Activated CD4-positive, alpha-beta T cell treated with anti-CD3 and anti-CD28 coated beads, Interleukin-2, amount 10 ng/mL, durations not matched to agents 24 days and 14 days (primary cell): ENCODE measurements around the gene U2AF2. TPM values are rescaled to one million over a fixed set of nuclear protein-coding genes. Genes with fewer than 3 reads are reported as not detected.

Source experiments
- DNase-seq: peaks from one replicate; pipeline ENCODE4 v3.0.0; 2022
- H3K27ac Mint-ChIP-seq: one replicate; pipeline ENCODE4 v1.8.0; 2022; ENCODE audit warnings: mild to moderate bottlenecking, mixed read lengths
- H3K27me3 Mint-ChIP-seq: one replicate; pipeline ENCODE4 v1.8.0; 2022; ENCODE audit warnings: mixed read lengths
- H3K36me3 Mint-ChIP-seq: one replicate; pipeline ENCODE4 v1.8.0; 2022; ENCODE audit warnings: low read depth, mild to moderate bottlenecking, mixed read lengths
- H3K4me1 Mint-ChIP-seq: one replicate; pipeline ENCODE4 v1.8.0; 2021; ENCODE audit warnings: mixed read lengths
- H3K4me3 Mint-ChIP-seq: one replicate; pipeline ENCODE4 v1.8.0; 2022; ENCODE audit warnings: mild to moderate bottlenecking, moderate library complexity, mixed read lengths
- H3K9me3 Mint-ChIP-seq: one replicate; pipeline ENCODE4 v1.8.0; 2021; ENCODE audit warnings: mixed read lengths
- intact Hi-C: fragments of 100-400 bp; cut with micrococcal nuclease; formaldehyde crosslinking; loops from one replicate; pipeline ENCODE4 v1.15.1; 2023
- total RNA-seq: library from RNA; stranded (reverse); gene quantifications from 2 replicates; pipeline ENCODE4 v1.2.3, GENCODE V29; 2022

The U2AF2 gene
- total RNA-seq, 1 donor from 2014 or later = 394 TPM

GRCh38 chr19:55683449-55684261, 28.8 kb downstream of the U2AF2 start:
- H3K4me1 Mint-ChIP-seq = peaks cover 10% of the 10 kb centered on the region
- peaks cover 34% of the 10 kb centered on the region for H3K36me3 Mint-ChIP-seq
- DNase-seq = no peak
- H3K9me3 Mint-ChIP-seq = no peaks in the 10 kb centered on the region
- H3K27ac Mint-ChIP-seq = no peak overlapping the region
- intact Hi-C loops = no loop called here
- no peaks in the 10 kb centered on the region for H3K27me3 Mint-ChIP-seq
- H3K4me3 Mint-ChIP-seq = no peak overlapping the region

GRCh38 chr19:55684946-55685681, 30.3 kb downstream of the U2AF2 start:
- DNase-seq = no peak
- intact Hi-C loops = no loop called here
- Mint-ChIP-seq H3K9me3 (no peaks in the 10 kb centered on the region), H3K27me3 (no peaks in the 10 kb centered on the region), H3K4me3 (no peak overlapping the region), H3K27ac (no peak overlapping the region), H3K4me1 (peaks cover 1% of the 10 kb centered on the region), H3K36me3 (peaks cover 34% of the 10 kb centered on the region)

- DNase-seq = no peak
- intact Hi-C loops = no loop called here
- Mint-ChIP-seq H3K36me3 (peaks cover 33% of the 10 kb centered on the region), H3K27ac (no peak overlapping the region), H3K27me3 (no peaks in the 10 kb centered on the region), H3K4me1 (no peaks in the 10 kb centered on the region), H3K9me3 (no peaks in the 10 kb centered on the region), H3K4me3 (no peak overlapping the region)
These were observed 30.9 kb downstream of the U2AF2 start for GRCh38 chr19:55685776-55686175.

GRCh38 chr19:55686311-55687050, 31.6 kb downstream of the U2AF2 start:
- H3K4me3 Mint-ChIP-seq = no peak overlapping the region
- no peaks in the 10 kb centered on the region for H3K9me3 Mint-ChIP-seq
- H3K36me3 Mint-ChIP-seq = peaks cover 37% of the 10 kb centered on the region
- H3K27ac Mint-ChIP-seq = no peak overlapping the region
- H3K4me1 Mint-ChIP-seq = no peaks in the 10 kb centered on the region
- H3K27me3 Mint-ChIP-seq = no peaks in the 10 kb centered on the region
- no peak for DNase-seq
- intact Hi-C loops = no loop called here

- no peaks in the 10 kb centered on the region for H3K9me3 Mint-ChIP-seq
- H3K27me3 Mint-ChIP-seq = no peaks in the 10 kb centered on the region
- H3K27ac Mint-ChIP-seq = peak overlapping the region; percentile 9
- intact Hi-C loops = no loop called here
- H3K4me3 Mint-ChIP-seq = no peak overlapping the region
- peaks cover 37% of the 10 kb centered on the region for H3K36me3 Mint-ChIP-seq
- no peak for DNase-seq
- H3K4me1 Mint-ChIP-seq = no peaks in the 10 kb centered on the region
These were observed 32.7 kb downstream of the U2AF2 start for GRCh38 chr19:55687281-55688201.

GRCh38 chr19:55688422-55689218, 33.8 kb downstream of the U2AF2 start:
- no peaks in the 10 kb centered on the region for H3K9me3 Mint-ChIP-seq
- no peak overlapping the region for H3K27ac Mint-ChIP-seq
- peaks cover 39% of the 10 kb centered on the region for H3K36me3 Mint-ChIP-seq
- no peak overlapping the region for H3K4me3 Mint-ChIP-seq
- H3K27me3 Mint-ChIP-seq = no peaks in the 10 kb centered on the region
- intact Hi-C loops = no loop called here
- no peaks in the 10 kb centered on the region for H3K4me1 Mint-ChIP-seq
- DNase-seq = no peak

GRCh38 chr19:55689411-55690108, 34.7 kb downstream of the U2AF2 start:
- Mint-ChIP-seq H3K4me3 (no peak overlapping the region), H3K36me3 (peaks cover 40% of the 10 kb centered on the region), H3K27me3 (no peaks in the 10 kb centered on the region), H3K4me1 (no peaks in the 10 kb centered on the region), H3K9me3 (no peaks in the 10 kb centered on the region), H3K27ac (no peak overlapping the region)
- DNase-seq = no peak
- intact Hi-C loops = no loop called here

- intact Hi-C loops = no loop called here
- Mint-ChIP-seq H3K27ac (no peak overlapping the region), H3K36me3 (peaks cover 39% of the 10 kb centered on the region), H3K4me3 (no peak overlapping the region), H3K4me1 (no peaks in the 10 kb centered on the region), H3K9me3 (no peaks in the 10 kb centered on the region), H3K27me3 (no peaks in the 10 kb centered on the region)
- DNase-seq = no peak
These were observed 35.4 kb downstream of the U2AF2 start for GRCh38 chr19:55690109-55690768.

- H3K27ac Mint-ChIP-seq = no peak overlapping the region
- no peaks in the 10 kb centered on the region for H3K9me3 Mint-ChIP-seq
- H3K27me3 Mint-ChIP-seq = no peaks in the 10 kb centered on the region
- H3K36me3 Mint-ChIP-seq = peaks cover 38% of the 10 kb centered on the region
- no peaks in the 10 kb centered on the region for H3K4me1 Mint-ChIP-seq
- intact Hi-C loops = no loop called here
- no peak for DNase-seq
- H3K4me3 Mint-ChIP-seq = no peak overlapping the region
These were observed 36.1 kb downstream of the U2AF2 start for GRCh38 chr19:55690769-55691545.

- no peak overlapping the region for H3K4me3 Mint-ChIP-seq
- peaks cover 39% of the 10 kb centered on the region for H3K36me3 Mint-ChIP-seq
- no peaks in the 10 kb centered on the region for H3K27me3 Mint-ChIP-seq
- DNase-seq = no peak
- no peak overlapping the region for H3K27ac Mint-ChIP-seq
- H3K4me1 Mint-ChIP-seq = no peaks in the 10 kb centered on the region
- no peaks in the 10 kb centered on the region for H3K9me3 Mint-ChIP-seq
- intact Hi-C loops = no loop called here
These were observed 37.0 kb downstream of the U2AF2 start for GRCh38 chr19:55691561-55692481.

- Mint-ChIP-seq H3K27ac (no peak overlapping the region), H3K9me3 (no peaks in the 10 kb centered on the region), H3K4me3 (no peak overlapping the region), H3K36me3 (peaks cover 41% of the 10 kb centered on the region), H3K27me3 (no peaks in the 10 kb centered on the region), H3K4me1 (no peaks in the 10 kb centered on the region)
- no peak for DNase-seq
- intact Hi-C loops = no loop called here
These were observed 37.8 kb downstream of the U2AF2 start for GRCh38 chr19:55692681-55693081.
